ENCODE data around the gene MRM2.
A peak's percentile ranks its signal among the peaks of the same experiment; 100 is the strongest.

MRM2 gene

DNA sequence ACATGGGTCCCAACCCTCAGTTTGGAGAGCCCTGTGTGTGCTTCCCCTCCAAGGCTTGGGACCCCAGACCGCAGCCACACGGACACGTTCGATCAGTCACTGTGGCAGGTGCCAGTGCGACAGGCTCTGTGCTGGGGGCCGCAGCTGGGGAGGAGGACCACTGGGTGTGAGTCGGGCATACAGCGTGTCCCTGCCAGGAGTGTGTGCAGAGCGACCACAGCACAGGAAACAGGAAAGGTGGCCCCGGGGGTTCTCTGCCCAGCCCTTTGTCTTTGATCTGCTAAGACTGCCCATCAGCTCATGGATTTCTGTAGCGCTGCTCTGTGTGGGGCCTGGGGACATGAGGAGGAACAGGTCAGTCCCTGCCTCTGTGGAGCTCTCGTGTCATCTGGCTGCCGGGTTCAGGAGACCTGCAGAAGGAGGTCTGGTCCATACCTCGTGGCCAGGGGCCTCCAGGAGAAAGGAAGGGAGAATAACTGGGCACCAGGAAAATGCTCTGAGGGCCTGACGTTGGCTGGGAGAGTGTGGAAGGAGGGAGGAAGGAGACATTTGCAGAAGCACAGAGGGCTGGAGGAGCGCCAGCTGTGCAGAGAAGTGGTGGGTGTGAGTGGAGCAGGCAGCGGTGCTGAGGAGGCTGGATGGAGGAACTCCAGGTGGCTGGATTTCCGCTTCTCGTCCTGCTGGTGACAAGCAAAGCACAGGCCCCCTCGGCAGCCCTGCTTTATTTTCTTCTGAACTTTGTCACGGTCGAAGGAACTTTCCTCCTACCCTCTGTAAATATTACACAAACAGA lies 4.1 kb upstream of the MRM2 start:
- no peak overlapping the region for H3K4me3 ChIP-seq (ENCODE audit: low read depth, low read length)
- TF ChIP-seq, protein P1, sequence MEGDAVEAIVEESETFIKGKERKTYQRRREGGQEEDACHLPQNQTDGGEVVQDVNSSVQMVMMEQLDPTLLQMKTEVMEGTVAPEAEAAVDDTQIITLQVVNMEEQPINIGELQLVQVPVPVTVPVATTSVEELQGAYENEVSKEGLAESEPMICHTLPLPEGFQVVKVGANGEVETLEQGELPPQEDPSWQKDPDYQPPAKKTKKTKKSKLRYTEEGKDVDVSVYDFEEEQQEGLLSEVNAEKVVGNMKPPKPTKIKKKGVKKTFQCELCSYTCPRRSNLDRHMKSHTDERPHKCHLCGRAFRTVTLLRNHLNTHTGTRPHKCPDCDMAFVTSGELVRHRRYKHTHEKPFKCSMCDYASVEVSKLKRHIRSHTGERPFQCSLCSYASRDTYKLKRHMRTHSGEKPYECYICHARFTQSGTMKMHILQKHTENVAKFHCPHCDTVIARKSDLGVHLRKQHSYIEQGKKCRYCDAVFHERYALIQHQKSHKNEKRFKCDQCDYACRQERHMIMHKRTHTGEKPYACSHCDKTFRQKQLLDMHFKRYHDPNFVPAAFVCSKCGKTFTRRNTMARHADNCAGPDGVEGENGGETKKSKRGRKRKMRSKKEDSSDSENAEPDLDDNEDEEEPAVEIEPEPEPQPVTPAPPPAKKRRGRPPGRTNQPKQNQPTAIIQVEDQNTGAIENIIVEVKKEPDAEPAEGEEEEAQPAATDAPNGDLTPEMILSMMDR (IDR thresholded peaks at IDR 0.05; ENCODE audit: low read depth, low read length): no peak

DNA sequence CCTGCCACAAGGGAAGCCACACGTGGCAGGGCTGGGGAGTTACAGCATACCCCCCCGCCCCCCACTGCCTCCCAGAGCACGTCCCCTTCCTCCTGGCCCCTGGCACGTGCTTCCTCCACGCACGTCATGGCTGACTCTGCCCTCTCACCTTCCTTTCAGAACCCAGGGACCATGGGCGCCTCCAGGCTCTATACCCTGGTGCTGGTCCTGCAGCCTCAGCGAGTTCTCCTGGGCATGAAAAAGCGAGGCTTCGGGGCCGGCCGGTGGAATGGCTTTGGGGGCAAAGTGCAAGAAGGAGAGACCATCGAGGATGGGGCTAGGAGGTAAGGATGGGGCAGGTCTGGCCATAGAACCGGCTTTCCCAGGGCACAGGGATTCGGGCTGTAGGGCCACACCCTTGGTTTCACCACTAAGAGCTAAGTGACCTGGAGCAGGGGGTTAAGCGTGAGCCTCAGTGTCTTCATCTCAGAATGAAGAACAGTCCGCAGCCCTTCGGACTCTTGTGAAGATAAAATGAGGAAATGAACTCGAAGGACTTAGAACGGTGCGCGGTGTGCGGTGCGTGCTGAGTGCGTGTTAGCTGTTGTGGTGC lies 2.5 kb upstream of the MRM2 start:
- no peak overlapping the region for H3K4me3 ChIP-seq (ENCODE audit: low read depth, low read length)
- TF ChIP-seq, protein P1 (IDR thresholded peaks at IDR 0.05; ENCODE audit: low read depth, low read length): no peak

DNA sequence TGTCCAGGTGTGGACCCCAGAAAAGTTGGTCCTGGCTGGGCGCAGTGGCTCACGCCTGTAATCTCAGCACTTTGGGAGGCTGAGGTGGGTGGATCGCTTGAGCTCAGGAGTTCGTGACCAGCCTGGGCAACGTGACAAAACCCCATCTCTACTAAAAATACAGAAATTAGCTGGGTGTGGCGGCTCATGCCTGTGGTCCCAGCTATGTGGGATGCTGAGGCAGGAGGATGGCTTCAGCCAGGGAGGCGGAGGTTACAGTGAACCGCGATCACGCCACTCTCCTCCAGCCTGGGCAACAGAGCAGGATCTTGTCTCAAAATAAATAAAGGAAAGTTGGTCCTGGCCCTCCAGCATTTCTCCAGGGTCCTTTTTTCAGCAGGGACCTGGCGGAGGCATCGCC lies 1.5 kb upstream of the MRM2 start:
- TF ChIP-seq, protein P1 (IDR thresholded peaks at IDR 0.05; ENCODE audit: low read depth, low read length): no peak
- H3K4me3 ChIP-seq (ENCODE audit: low read depth, low read length): no peak overlapping the region; the same call in 1 of the 2 replicates

DNA sequence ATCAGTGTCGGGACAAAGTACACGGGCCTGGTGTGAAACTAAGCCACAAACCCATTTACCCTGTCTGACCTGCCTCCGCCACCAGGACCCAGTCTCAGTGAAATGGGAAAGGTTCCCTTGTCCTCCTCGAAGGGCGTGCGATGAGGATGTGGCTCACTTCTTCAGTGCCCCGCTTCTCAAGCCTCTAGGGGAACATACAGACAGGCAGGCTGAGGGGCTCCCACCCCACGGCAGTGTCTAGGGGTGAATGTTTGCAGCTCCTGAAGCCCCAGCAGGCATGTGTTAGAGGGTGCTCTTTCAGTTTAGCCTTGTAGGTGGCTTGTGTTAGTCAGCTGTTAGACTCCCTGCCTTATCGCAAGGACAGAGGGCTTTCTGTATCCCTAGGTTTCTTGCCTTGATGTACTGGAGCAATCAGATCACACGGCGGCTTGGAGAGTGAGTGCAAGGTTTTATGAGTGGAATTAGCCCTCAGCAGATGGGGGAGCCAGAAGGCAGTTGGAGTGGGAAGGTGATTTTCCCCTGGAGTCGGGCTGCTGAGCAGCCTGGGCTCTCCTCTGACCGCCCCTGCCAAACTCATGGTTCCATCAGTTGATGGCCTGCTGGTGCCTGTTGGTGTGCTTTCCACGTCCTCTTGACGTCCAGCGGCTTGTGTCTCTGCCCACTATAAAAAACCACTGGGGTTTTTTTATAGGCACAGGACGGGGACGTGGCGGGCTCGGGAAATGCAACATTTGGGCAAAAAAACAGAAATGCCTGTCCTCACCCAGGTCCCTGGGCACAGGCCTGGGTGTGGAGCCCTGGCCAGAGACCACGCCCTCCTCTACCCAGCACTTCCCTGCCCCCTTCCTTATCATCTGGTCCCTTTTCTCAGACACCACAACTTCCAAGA lies 780 bp upstream of the MRM2 start:
- H3K4me3 ChIP-seq (ENCODE audit: low read depth, low read length): peak overlapping the region; percentile 87
- TF ChIP-seq, protein P1 (IDR thresholded peaks at IDR 0.05; ENCODE audit: low read depth, low read length): no peak

DNA sequence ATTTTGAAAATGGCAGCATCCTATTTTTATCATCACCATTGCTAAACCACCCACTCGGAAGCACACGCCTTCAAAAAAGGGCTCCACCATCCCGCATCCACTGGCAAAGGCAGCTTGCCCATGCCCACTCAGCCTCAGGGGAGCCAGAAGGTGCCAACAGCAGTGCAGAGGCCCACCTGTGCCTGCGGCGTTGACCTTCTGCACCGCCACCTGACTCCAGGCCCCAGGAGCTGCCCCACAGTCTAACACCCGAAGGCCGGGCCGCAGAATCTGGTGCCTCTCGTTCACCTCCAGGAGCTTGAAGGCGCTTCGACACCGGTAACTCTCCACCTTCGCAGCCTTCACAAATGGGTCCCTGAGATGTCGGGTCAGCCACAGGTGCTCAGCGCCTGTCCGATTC lies 2.8 kb downstream of the MRM2 start:
- TF ChIP-seq, protein P1 (IDR thresholded peaks at IDR 0.05; ENCODE audit: low read depth, low read length): no peak
- no peak overlapping the region for H3K4me3 ChIP-seq (ENCODE audit: low read depth, low read length)

DNA sequence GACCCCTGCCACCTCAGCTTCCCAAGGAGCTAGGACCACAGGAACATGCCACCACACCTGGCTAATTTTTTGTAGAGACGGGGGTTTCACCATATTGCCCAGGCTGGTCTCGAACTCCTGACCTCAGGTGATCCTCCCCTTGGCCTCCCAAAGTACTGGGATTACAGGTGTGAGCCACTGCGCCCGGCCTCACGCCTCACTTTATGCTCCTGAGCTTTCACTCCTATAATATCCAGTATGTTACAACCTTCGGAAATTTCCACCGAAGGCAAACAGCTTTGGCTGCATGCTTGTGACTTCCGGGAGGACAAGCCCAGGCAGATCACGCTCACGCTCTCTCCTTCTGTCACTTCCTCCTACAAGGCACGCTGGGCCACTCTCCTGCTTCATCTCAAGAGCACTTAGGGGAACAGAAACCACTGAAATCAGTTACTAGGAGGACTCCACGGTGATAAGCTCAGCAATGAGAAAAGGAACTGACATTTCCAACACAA lies 4.8 kb downstream of the MRM2 start:
- no peak overlapping the region for H3K4me3 ChIP-seq (ENCODE audit: low read depth, low read length)

More for the DNA sequence above, 4.8 kb downstream of the MRM2 start:
- TF ChIP-seq, protein P1 (IDR thresholded peaks at IDR 0.05; ENCODE audit: low read depth, low read length): no peak
